Activated CD8-positive, alpha-beta memory T cell treated with anti-CD3 and anti-CD28 coated beads, Interleukin-2, amount 50 U/mL, for 1 hour (primary cell): Measurements from ENCODE around the gene KCTD1.

ENCODE experiments used
- DNase-seq: peaks from one replicate; pipeline ENCODE4 v3.0.0-alpha.2; 2020; ENCODE audit errors: extremely low read depth

Gene KCTD1

GRCh38 chr18:26425148-26425531 lies 123.2 kb downstream of the KCTD1 start:
- no peak for DNase-seq

DNA sequence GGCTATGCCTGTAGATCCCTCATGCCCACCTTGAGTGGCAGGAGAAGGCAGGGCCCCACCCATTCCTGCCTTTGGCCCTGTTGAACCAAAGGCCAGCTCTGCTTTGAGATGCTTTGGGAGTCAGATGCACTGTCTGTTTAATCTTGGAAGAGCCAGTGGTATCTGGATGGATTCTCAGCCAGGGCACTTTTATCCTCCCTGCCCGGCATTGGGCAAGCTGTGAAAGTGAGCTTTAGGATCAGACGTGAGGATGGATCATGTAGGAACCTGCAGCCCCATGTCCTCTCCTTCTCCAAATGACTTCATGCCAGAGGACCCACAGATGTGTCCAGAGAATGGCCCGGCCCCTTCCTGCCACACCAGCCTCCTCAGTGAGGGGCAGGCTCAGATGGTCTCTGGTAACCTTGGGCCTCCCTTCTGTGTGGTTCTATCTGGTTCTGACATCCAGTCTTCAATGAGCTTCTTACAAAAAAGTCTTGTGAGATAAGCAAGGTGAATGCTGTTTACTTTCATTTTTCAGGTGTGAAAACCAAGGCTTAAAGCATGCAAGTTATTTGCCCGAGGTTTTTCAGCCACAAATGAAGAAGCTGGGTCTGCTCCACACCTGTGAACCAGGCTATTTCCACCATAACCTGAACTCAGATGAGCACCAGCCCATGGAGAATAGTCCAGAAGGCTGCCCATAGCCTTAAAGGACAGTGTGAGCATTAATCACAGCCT lies 123.8 kb downstream of the KCTD1 start:
- no peak for DNase-seq

- no peak for DNase-seq
Observed at GRCh38 chr18:26422472-26423162, 125.7 kb downstream of the KCTD1 start.

DNA sequence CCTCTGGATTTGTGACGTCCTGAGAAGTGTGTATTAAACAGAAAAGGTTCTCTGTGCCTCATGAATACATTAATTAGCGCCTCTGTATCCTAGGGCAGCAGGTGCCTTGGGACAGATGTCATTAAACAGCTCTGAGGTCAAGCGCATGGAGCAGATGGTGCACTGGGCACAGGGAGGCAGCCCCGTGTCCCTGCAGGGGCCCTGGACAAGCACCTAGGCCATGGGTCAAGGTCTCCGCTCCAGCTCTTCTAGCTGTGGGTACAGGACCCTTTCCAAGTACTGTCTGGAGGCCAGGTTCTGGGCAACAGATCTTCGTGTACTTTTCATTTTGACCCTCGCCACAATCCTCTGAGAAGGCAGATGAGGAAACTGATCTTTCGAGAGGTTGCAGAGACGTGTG lies 126.4 kb downstream of the KCTD1 start:
- DNase-seq = no peak

DNA sequence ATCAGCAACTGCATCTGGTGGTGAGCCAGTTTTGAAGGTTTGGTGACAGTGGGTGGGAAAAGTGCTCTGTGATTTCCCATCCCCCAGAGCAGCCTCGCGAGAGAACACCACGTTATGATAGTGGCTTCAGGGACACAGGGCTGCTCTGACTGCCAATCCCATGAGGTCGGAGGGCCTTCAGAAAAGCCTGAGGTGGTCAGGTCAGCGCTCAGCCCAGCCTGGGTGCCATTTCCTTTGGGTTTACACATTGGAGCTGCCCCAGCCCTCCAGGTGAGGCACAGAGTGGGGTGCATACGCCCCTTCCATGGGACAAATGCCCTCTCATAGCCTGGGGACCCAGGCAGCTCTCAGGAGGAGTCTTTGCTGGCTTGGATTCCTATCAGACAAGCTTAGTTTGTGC lies 126.8 kb downstream of the KCTD1 start:
- DNase-seq = no peak

GRCh38 chr18:26419746-26420145 lies 128.6 kb downstream of the KCTD1 start:
- DNase-seq = no peak

DNA sequence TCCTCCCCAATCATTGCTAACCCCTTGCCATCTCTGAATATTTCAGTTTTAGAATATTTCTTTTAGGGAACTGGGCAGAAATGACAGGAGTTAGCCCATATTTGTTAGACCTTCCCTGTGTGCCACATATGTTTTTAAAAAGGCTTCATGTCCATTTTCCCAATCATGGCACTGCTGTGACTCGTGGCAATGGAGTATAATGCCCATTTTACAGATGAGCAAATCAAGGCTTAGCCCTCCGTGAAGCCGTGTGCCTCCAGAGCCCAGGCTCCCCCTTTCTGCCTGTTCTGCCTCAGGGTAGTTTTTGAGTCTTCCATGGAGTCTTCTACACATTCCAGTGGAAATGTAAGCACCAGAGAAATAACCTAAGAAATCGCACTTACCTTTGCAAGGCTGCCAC lies 130.1 kb downstream of the KCTD1 start:
- DNase-seq = no peak

- no peak for DNase-seq
Observed at GRCh38 chr18:26417190-26417589, 131.2 kb downstream of the KCTD1 start.

GRCh38 chr18:26416652-26417150 lies 131.7 kb downstream of the KCTD1 start:
- no peak for DNase-seq

- no peak for DNase-seq
Observed at GRCh38 chr18:26415631-26416030, 132.7 kb downstream of the KCTD1 start.

DNA sequence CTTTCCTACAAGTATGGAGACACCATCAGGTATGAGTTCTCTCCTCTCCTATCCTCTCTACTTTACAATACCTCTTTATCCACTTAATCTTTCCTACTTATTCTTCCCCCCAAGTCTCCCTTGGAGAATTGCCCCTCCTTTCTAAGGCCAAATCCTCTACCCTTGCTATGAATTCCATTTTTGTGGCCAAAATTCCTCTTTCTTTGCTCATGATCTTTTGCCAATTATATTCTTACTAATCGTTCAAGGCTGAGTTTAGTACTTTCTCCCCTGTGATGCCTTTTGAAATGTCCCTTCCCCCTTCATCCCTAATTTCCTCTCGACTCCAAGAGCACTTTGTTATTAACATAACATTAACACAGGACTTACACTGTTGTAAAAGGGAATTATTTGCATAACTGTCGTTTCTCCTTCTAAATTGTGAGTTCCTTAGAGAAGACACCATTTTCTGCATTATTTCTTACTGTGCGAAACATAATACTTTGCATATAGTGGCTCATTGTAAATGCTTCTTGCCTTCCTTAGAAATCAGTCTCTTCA lies 133.4 kb downstream of the KCTD1 start:
- DNase-seq = no peak

DNA sequence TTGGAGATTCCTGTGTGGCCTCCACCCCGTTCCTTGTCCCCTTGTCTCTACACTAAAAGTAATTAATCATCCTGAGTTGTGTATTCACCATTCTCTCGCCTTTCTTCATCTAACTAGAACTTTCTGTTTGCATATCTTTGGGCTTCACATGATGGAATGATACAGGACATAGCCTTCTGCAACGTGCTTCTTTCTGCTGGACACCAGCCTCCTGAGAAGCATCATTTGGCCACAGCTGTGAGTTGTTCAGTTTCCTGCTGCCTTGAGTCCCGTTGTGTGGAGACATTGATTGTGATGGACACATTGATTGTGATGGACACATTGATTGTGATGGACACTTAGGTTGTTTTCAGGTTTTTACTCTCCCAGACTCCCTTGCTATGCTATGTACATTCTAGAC lies 139.3 kb downstream of the KCTD1 start:
- DNase-seq = no peak

GRCh38 chr18:26407736-26408601 lies 140.4 kb downstream of the KCTD1 start:
- DNase-seq = no peak

DNA sequence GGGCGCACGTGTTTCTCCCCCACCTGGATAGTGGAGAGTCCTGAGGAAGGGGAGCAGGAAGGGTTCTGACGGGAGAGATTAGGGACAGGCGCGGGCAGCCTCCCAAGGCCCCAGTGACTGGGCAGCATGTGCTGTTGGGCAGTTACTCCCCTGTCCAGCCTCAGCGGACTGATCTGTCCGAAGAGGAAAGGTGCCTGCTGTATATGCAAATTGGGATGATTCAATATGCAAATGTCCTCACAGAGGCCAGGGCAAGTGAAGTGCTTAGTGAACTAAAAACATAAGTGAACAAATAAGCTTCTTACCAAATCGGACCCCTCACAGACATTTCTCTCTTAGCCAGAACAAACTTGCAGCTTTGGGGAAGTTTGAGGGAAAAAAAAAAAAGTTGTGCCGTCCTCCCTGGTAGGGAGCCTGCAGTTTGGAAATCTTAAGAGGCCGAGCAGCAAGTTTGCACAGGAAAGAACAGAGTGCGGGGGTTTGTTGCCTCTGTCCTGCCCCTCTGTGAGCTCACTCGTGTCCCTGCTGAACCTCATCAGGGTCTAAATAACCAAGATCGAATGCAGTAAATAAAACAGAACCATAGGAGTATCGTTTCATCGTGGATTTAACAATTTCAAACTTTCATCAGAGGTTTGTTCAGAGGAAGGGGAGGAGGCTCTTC lies 141.4 kb downstream of the KCTD1 start:
- no peak for DNase-seq

DNA sequence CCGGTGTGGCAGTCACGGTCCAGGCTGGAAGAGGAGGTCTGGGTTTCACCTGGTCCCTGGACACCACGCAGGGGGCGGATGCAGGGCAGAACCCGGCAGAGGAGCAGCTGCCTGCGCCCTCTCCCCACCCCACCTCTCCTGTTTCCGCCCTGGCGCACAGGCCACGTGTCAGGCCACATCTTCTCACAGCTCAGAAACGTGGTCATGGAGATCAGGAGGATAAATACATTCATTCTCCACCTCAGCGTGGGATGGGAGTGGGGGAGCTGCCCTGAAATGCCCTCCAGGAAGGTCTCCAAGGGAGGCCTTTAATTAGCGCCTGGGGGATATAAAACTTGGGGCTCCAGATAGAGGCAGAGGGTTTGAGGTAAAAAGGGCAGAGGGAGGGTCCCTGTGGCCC lies 142.0 kb downstream of the KCTD1 start:
- DNase-seq = no peak

GRCh38 chr18:26405190-26405801 lies 143.1 kb downstream of the KCTD1 start:
- no peak for DNase-seq
